K562 (cell line): ENCODE data around the gene NAPB.

Experiments used
- DPF2 ChIP-seq: fragments of 450-650 bp; IDR thresholded peaks from 2 replicates; pipeline ENCODE4 v1.6.1; 2016
- FOXK2 ChIP-seq, 2 experiments: fragments of 450-650 bp; IDR thresholded peaks in 1 of 2; conservative IDR thresholded peaks in 1 of 2; 2 replicates each; pipeline ENCODE4 v1.6.1; 2016; ENCODE audit warnings: low read depth in 2 of 2, mild to moderate bottlenecking in 1 of 2
- JUND ChIP-seq, 2 experiments: IDR thresholded peaks; 2 replicates in 1 of 2; 3 replicates in 1 of 2; pipeline ENCODE4 v1.6.1; 2011; ENCODE audit warnings: borderline replicate concordance in 2 of 2, low read depth in 2 of 2, low read length in 2 of 2, improper control_type of control experiment in 1 of 2, missing biosample characterization in 1 of 2, missing genetic modification characterization in 1 of 2, missing genetic modification reagents in 1 of 2
- NFYB ChIP-seq: IDR thresholded peaks from 2 replicates; pipeline ENCODE4 v1.6.1; 2011; ENCODE audit warnings: mild to moderate bottlenecking, moderate library complexity; ENCODE audit not compliant: insufficient read length; ENCODE audit errors: extremely low read depth
- PCBP2 ChIP-seq: fragments of 200-400 bp; formaldehyde crosslinking; IDR thresholded peaks from 2 replicates; pipeline ENCODE4 v1.6.1; 2018; ENCODE audit warnings: low read length, low read depth, mild to moderate bottlenecking, moderate library complexity; ENCODE audit not compliant: poor library complexity, severe bottlenecking
- SP2 ChIP-seq: IDR thresholded peaks from 2 replicates; pipeline ENCODE4 v1.6.1; 2011; ENCODE audit warnings: mild to moderate bottlenecking, low read depth, low read length, moderate library complexity; ENCODE audit not compliant: poor library complexity, severe bottlenecking; ENCODE audit errors: extremely low read depth
- SRSF9 ChIP-seq: fragments of 200-400 bp; formaldehyde crosslinking; IDR thresholded peaks from 2 replicates; pipeline ENCODE4 v1.6.1; 2017; ENCODE audit warnings: low read depth, low read length, borderline replicate concordance
- TCFL5 ChIP-seq: fragments of 250-450 bp; sonication (Bioruptor Pico); conservative IDR thresholded peaks from 2 replicates; pipeline ENCODE4 v1.6.1; 2021; ENCODE audit warnings: mild to moderate bottlenecking, moderate library complexity, matching md5 sums
- ZNF561 ChIP-seq: fragments of 450-650 bp; formaldehyde crosslinking; conservative IDR thresholded peaks from 2 replicates; pipeline ENCODE4 v1.4.0; 2020; ENCODE audit warnings: mild to moderate bottlenecking, moderate library complexity

GRCh38 chr20:23369072-23369823, 52.0 kb downstream of the NAPB start:
- TF ChIP-seq TCFL5 (CRISPR knock-in tag) (no peak), NFYB (no peak), FOXK2 (conservative IDR thresholded peaks at IDR 0.05 in 1 of 2, IDR thresholded peaks at IDR 0.05 in 1 of 2; ENCODE audit: low read depth in 2 of 2) (no peak), SRSF9 (no peak), SP2 (no peak), ZNF561 (no peak), JUND (IDR thresholded peaks at IDR 0.05; ENCODE audit: borderline replicate concordance, low read depth, low read length) (no peak), JUND (tag; IDR thresholded peaks at IDR 0.05; ENCODE audit: borderline replicate concordance, low read depth, low read length) (no peak), PCBP2 (no peak), DPF2 (no peak)
